Mesendoderm (in vitro differentiated cells): ENCODE results near the gene PUS1.
"Not testable (repeated sequence)": the region's sequence is repeated elsewhere in the genome, so short reads cannot be mapped to it uniquely, and the experiment has no call there.

ENCODE experiments used
- DNase-seq: peaks from one replicate; pipeline ENCODE4 v3.0.0; 2013
- H2AK5ac ChIP-seq: 2 replicates; pipeline ENCODE4 v1.6.1; 2013; ENCODE audit warnings: low read length, inconsistent platforms
- H2BK120ac ChIP-seq: 2 replicates; pipeline ENCODE4 v1.6.1; 2013; ENCODE audit warnings: low read depth, mild to moderate bottlenecking, low read length, moderate library complexity, mixed read lengths
- H2BK15ac ChIP-seq: replicated peaks from 2 replicates; pipeline ENCODE4 v1.6.1; 2013; ENCODE audit warnings: low read depth, mild to moderate bottlenecking, moderate library complexity
- H2BK5ac ChIP-seq: 2 replicates; pipeline ENCODE4 v1.6.1; 2013; ENCODE audit warnings: low read length, inconsistent platforms
- H3K18ac ChIP-seq: 2 replicates; pipeline ENCODE4 v1.6.1; 2013; ENCODE audit warnings: mild to moderate bottlenecking, low read length, mixed read lengths
- H3K23ac ChIP-seq: one replicate; pipeline ENCODE4 v1.6.1; 2013; ENCODE audit warnings: low read length
- H3K27ac ChIP-seq: 2 replicates; pipeline ENCODE4 v1.5.1; 2013; ENCODE audit warnings: low read depth, mild to moderate bottlenecking, inconsistent platforms, low read length, moderate library complexity
- H3K27me3 ChIP-seq: 2 replicates; pipeline ENCODE4 v1.6.1; 2013; ENCODE audit warnings: low read length, control low read depth, mild to moderate bottlenecking, inconsistent platforms; ENCODE audit not compliant: insufficient read depth, poor library complexity
- H3K36me3 ChIP-seq: 2 replicates; pipeline ENCODE4 v1.6.1; 2013; ENCODE audit warnings: low read length, inconsistent platforms; ENCODE audit not compliant: control insufficient read depth, insufficient read depth
- H3K4ac ChIP-seq: one replicate; pipeline ENCODE4 v1.6.1; 2013; ENCODE audit warnings: low read depth, mild to moderate bottlenecking, low read length, moderate library complexity
- H3K4me1 ChIP-seq: 2 replicates; pipeline ENCODE4 v1.6.1; 2013; ENCODE audit warnings: low read depth, low read length, inconsistent platforms; ENCODE audit not compliant: control insufficient read depth
- H3K4me2 ChIP-seq: 2 replicates; pipeline ENCODE4 v1.6.1; 2013; ENCODE audit warnings: low read length
- H3K4me3 ChIP-seq: 2 replicates; pipeline ENCODE4 v1.5.1; 2013; ENCODE audit warnings: mild to moderate bottlenecking, low read length
- H3K56ac ChIP-seq: one replicate; pipeline ENCODE4 v1.6.1; 2013; ENCODE audit warnings: low read length
- H3K79me1 ChIP-seq: 2 replicates; pipeline ENCODE4 v1.6.1; 2013; ENCODE audit warnings: low read length, inconsistent platforms
- H3K79me2 ChIP-seq: 2 replicates; pipeline ENCODE4 v1.6.1; 2013; ENCODE audit warnings: mild to moderate bottlenecking, low read length; ENCODE audit not compliant: control insufficient read depth, insufficient read depth
- H3K9ac ChIP-seq: 2 replicates; pipeline ENCODE4 v1.6.1; 2013; ENCODE audit warnings: low read length, inconsistent platforms
- H4K5ac ChIP-seq: one replicate; pipeline ENCODE4 v1.6.1; 2013; ENCODE audit warnings: low read length
- H4K8ac ChIP-seq: one replicate; pipeline ENCODE4 v1.6.1; 2013; ENCODE audit warnings: low read depth, mild to moderate bottlenecking, control low read depth, low read length, moderate library complexity
- WGBS: extraction: QIAGEN DNeasy Blood & Tissue Kit; methylation state at CpG from one replicate; pipeline ENCODE4 v1.1.7; 2013; ENCODE audit warnings: low lambda C conversion rate, missing lambda C conversion rate; ENCODE audit not compliant: insufficient coverage; ENCODE audit errors: extremely low coverage; 5-methylcytosine and 5-hydroxymethylcytosine counted together

Gene PUS1

GRCh38 chr12:131954460-131954859 is 25.4 kb downstream of the PUS1 start:
- H3K56ac ChIP-seq, H3K4me3 ChIP-seq, H4K8ac ChIP-seq, H2BK5ac ChIP-seq, H2AK5ac ChIP-seq, H3K4me1 ChIP-seq, H3K4ac ChIP-seq, H2BK120ac ChIP-seq, H3K23ac ChIP-seq, H3K27ac ChIP-seq, H3K4me2 ChIP-seq, DNase-seq, H2BK15ac ChIP-seq, H4K5ac ChIP-seq, H3K18ac ChIP-seq, H3K9ac ChIP-seq, H3K27me3 ChIP-seq, H3K36me3 ChIP-seq: not testable (repeated sequence)
- H3K79me1 ChIP-seq = peaks cover 25% of the 10 kb centered on the region
- WGBS = no CpG with 5 or more reads among the region's 13 CpGs
- peaks cover 50% of the 10 kb centered on the region for H3K79me2 ChIP-seq

- H2BK120ac ChIP-seq = no peak overlapping the region
- H3K36me3 ChIP-seq = peaks cover 3% of the 10 kb centered on the region
- no peak overlapping the region for H4K5ac ChIP-seq
- H3K79me2 ChIP-seq = peaks cover 40% of the 10 kb centered on the region
- no peak overlapping the region for H3K56ac ChIP-seq
- H2BK5ac ChIP-seq = no peak overlapping the region
- DNase-seq = no peak
- H3K9ac ChIP-seq = no peak overlapping the region
- no peaks in the 10 kb centered on the region for H3K4me1 ChIP-seq
- no peak overlapping the region for H3K4me2 ChIP-seq
- no peaks in the 10 kb centered on the region for H3K27me3 ChIP-seq
- no peak overlapping the region for H3K4me3 ChIP-seq
- WGBS = no CpG with 5 or more reads among the region's 4 CpGs
- no peak overlapping the region for H3K4ac ChIP-seq
- no peak overlapping the region for H4K8ac ChIP-seq
- peaks cover 21% of the 10 kb centered on the region for H3K79me1 ChIP-seq
- no peak overlapping the region for H2BK15ac ChIP-seq
- no peak overlapping the region for H3K27ac ChIP-seq
- H2AK5ac ChIP-seq = no peak overlapping the region
- H3K23ac ChIP-seq = no peak overlapping the region
- no peak overlapping the region for H3K18ac ChIP-seq
Observed at GRCh38 chr12:131959116-131959515, 30.0 kb downstream of the PUS1 start.

GRCh38 chr12:131959641-131960589 is 30.8 kb downstream of the PUS1 start:
- H4K8ac ChIP-seq = no peak overlapping the region
- H3K27me3 ChIP-seq = no peaks in the 10 kb centered on the region
- H3K4me3 ChIP-seq = no peak overlapping the region
- H2BK120ac ChIP-seq = no peak overlapping the region
- peaks cover 39% of the 10 kb centered on the region for H3K79me2 ChIP-seq
- no peak overlapping the region for H3K18ac ChIP-seq
- no CpG with 5 or more reads among the region's 16 CpGs for WGBS
- H3K4me2 ChIP-seq = no peak overlapping the region
- no peak overlapping the region for H3K9ac ChIP-seq
- H3K36me3 ChIP-seq = peaks cover 3% of the 10 kb centered on the region
- H2BK5ac ChIP-seq = no peak overlapping the region
- H4K5ac ChIP-seq = no peak overlapping the region
- DNase-seq = no peak
- no peaks in the 10 kb centered on the region for H3K4me1 ChIP-seq
- H2BK15ac ChIP-seq = no peak overlapping the region
- H3K56ac ChIP-seq = no peak overlapping the region
- no peak overlapping the region for H3K4ac ChIP-seq
- no peak overlapping the region for H3K23ac ChIP-seq
- no peak overlapping the region for H3K27ac ChIP-seq
- peaks cover 21% of the 10 kb centered on the region for H3K79me1 ChIP-seq
- no peak overlapping the region for H2AK5ac ChIP-seq

GRCh38 chr12:131960590-131961325 is 31.7 kb downstream of the PUS1 start:
- not testable (repeated sequence) for H4K8ac ChIP-seq, H4K5ac ChIP-seq, H2BK15ac ChIP-seq, H2AK5ac ChIP-seq, H2BK5ac ChIP-seq, H3K4ac ChIP-seq, DNase-seq, H2BK120ac ChIP-seq, H3K56ac ChIP-seq, H3K4me2 ChIP-seq, H3K23ac ChIP-seq, H3K4me3 ChIP-seq, H3K4me1 ChIP-seq, H3K36me3 ChIP-seq, H3K27ac ChIP-seq, H3K27me3 ChIP-seq, H3K9ac ChIP-seq, H3K18ac ChIP-seq
- H3K79me1 ChIP-seq = peaks cover 21% of the 10 kb centered on the region
- no CpG with 5 or more reads among the region's 30 CpGs for WGBS
- peaks cover 37% of the 10 kb centered on the region for H3K79me2 ChIP-seq

GRCh38 chr12:131961328-131961727 is 32.3 kb downstream of the PUS1 start:
- H3K4me1 ChIP-seq, H3K4ac ChIP-seq, H4K5ac ChIP-seq, H4K8ac ChIP-seq, H3K4me3 ChIP-seq, H3K18ac ChIP-seq, H2BK120ac ChIP-seq, H2AK5ac ChIP-seq, H3K9ac ChIP-seq, H3K56ac ChIP-seq, H3K36me3 ChIP-seq, H3K27me3 ChIP-seq, H3K27ac ChIP-seq, DNase-seq, H3K23ac ChIP-seq, H2BK15ac ChIP-seq, H3K4me2 ChIP-seq, H2BK5ac ChIP-seq: not testable (repeated sequence)
- peaks cover 17% of the 10 kb centered on the region for H3K79me1 ChIP-seq
- peaks cover 37% of the 10 kb centered on the region for H3K79me2 ChIP-seq
- no CpG with 5 or more reads among the region's 20 CpGs for WGBS
